Astrocyte of the cerebellum (primary cell): ENCODE measurements around the gene SIPA1L3.

ENCODE experiments used
- DNase-seq: peaks from one replicate; pipeline ENCODE4 v3.0.0-alpha.2; 2011; ENCODE audit warnings: low read depth
- H3K4me3 ChIP-seq: 2 replicates; pipeline ENCODE4 v1.5.1; 2011; ENCODE audit warnings: mild to moderate bottlenecking, low read depth, low read length, moderate library complexity
- in situ Hi-C: cut with HindIII; loops from 2 replicates; pipeline ENCODE4 v1.10.0; 2017; ENCODE audit warnings: low sequenced_read_pairs
- TF ChIP-seq, protein P1 (sequence below): IDR thresholded peaks from 2 replicates; pipeline ENCODE4 v1.5.1; 2012; ENCODE audit warnings: low read length, low read depth, moderate library complexity, mild to moderate bottlenecking; ENCODE audit errors: missing control alignments

The SIPA1L3 gene

DNA sequence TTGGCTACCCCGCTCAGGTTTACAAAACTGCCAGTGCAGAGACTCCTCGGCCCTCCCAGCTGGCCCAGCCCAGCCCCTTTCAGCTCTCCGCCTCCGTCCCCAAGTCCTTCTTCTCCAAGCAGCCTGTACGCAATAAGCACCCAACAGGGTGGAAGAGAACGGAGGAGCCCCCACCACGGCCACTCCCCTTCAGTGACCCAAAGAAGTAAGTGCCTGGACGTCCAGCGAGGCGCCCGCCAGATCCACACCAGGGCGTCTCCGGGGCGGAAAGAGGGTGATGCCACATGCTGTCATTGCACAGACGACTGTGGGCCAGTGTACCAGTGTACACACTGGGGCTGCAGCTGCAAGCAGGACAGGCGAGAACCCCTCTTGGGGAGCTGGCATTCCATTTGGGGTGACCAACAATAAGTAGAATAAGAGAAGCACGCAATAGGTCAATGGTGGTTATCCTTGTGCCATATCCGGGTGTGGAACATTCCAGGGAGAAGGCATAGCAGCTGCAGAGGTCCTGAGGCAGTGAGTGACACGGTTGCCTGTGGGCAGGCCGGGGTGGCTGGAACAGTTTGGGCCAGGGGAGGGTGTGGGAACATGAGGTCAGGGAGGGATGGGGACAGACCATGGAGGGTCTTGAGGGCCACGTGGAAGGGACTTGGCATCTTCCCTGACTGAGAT lies 275.7 kb downstream of the SIPA1L3 start:
- no peak for DNase-seq
- H3K4me3 ChIP-seq = no peak overlapping the region
- TF ChIP-seq, protein P1, sequence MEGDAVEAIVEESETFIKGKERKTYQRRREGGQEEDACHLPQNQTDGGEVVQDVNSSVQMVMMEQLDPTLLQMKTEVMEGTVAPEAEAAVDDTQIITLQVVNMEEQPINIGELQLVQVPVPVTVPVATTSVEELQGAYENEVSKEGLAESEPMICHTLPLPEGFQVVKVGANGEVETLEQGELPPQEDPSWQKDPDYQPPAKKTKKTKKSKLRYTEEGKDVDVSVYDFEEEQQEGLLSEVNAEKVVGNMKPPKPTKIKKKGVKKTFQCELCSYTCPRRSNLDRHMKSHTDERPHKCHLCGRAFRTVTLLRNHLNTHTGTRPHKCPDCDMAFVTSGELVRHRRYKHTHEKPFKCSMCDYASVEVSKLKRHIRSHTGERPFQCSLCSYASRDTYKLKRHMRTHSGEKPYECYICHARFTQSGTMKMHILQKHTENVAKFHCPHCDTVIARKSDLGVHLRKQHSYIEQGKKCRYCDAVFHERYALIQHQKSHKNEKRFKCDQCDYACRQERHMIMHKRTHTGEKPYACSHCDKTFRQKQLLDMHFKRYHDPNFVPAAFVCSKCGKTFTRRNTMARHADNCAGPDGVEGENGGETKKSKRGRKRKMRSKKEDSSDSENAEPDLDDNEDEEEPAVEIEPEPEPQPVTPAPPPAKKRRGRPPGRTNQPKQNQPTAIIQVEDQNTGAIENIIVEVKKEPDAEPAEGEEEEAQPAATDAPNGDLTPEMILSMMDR = no peak
- in situ Hi-C loops = no loop called here

DNA sequence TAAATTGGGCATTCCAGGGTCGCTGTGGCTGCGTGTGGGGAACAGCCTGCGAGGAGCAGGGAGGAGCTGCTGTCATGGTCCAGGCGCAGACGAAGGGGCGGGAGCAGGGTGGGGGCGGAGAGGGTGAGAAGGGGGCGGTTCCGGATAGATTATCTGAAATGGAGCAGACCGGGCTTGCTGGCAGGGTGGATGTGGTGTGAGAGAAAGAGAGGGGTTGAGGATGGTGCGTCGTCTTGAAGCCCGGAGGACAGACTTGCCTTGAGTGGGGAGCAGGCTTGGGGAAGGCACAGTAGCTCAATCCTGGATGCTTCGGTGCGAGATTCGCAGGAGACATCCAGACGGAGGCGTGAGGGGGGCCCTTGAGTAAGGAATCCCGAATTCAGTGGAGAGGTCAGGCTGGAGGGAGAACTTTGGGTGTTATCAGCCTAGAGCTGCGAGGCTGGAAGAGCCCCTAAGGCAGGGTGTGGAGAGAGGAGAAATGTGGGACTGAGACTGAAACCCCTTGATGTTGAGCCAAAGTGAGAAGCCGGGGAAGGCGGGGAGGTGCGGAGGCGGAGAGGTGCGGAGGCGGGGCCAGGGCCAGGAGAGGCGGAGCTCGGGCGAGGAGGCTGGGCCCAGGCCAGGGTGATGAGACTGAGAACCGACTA lies 276.4 kb downstream of the SIPA1L3 start:
- TF ChIP-seq, protein P1 = no peak
- no peak for DNase-seq
- no peak overlapping the region for H3K4me3 ChIP-seq
- in situ Hi-C loops = no loop called here

DNA sequence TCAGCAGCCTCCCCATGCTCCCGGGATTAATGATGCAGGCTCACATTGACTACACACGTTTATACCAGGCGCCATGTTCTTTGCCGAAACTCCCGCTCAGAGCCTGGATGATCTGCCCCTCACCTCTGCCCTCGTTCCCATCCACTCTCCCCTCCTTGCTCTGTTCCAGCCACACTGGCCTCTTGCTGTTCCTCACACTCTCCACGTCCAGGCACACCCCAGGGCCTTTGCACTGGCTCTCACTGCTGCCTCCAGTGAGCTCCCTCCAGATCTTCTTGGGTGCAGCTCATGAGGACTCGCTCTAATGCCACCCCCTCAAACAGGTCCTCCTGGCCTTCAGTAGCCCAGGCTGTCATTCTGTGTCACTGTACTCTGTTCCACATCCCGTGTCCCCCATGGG lies 277.8 kb downstream of the SIPA1L3 start:
- in situ Hi-C loops = no loop called here
- DNase-seq = no peak
- TF ChIP-seq, protein P1 = no peak
- H3K4me3 ChIP-seq = no peak overlapping the region

DNA sequence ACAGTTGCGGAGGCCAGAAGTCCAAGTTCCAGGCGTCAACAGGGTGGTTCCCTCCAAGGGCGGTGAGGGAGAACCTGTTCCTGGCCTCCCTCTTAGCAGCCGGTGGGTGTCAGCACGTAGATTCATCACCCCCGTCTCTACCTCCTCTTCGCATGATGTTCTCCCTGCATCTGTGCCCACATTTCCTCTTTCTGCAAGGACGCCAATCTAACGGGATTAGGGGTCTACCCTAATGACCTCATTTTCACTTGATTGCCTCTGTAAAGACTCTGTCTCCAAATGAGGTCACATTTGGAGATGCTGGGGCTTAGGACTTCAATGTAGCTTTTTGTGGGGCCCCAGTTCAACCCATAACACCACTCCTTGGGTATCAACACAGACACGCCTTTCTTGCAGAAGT lies 278.6 kb downstream of the SIPA1L3 start:
- H3K4me3 ChIP-seq = no peak overlapping the region
- in situ Hi-C loops = no loop called here
- no peak for DNase-seq
- TF ChIP-seq, protein P1 = no peak

DNA sequence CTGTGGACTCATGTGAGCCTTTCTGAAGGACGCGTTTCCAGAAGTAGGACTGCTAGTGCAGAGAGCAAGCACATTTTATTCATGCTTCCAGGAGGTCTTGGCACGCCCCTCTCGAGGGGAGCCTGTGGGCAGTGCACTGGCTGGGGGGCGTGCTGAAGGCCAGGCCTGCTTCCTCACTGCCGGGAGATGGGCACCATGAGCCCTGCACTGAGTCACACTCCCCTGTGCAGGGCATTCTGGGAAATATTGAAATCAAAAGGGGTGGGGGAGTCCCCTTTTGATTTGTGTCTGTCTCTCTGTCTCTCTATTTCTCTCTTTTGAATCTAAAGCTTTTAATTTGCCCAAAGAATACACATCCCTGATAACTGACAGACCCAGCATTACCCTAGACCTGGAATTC lies 283.1 kb downstream of the SIPA1L3 start:
- in situ Hi-C loops = no loop called here
- no peak for DNase-seq
- TF ChIP-seq, protein P1 = no peak

DNA sequence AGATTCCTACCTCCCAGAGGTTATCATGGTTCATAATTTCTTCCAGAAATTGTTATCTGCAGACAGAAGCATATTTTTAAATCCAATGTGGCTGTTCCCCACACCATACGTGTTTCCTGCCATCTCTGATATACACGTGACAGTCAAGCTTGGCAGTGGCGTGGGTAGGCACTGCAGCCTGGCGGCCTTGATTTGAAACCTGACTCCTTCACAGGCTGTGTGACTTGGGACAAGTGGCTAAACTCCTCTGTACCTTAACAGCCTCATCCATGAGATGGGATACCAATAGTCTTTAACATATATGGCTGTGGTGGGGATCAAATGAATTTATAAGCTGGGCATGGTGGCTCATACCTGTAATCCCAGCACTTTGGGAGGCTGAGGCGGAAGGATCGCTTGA lies 283.8 kb downstream of the SIPA1L3 start:
- in situ Hi-C loops = no loop called here

More for the DNA sequence above, 283.1 kb downstream of the SIPA1L3 start:
- H3K4me3 ChIP-seq = no peak overlapping the region

More for the DNA sequence above, 283.8 kb downstream of the SIPA1L3 start:
- no peak overlapping the region for H3K4me3 ChIP-seq
- TF ChIP-seq, protein P1 = no peak
- no peak for DNase-seq
